HG03095 (cell line): ENCODE data around the gene SLC16A6.
"Not testable (repeated sequence)": the region's sequence is repeated elsewhere in the genome, so short reads cannot be mapped to it uniquely, and the experiment has no call there.

Experiments
- ATAC-seq: cut with Tn5 transposase; IDR thresholded peaks from one replicate; pipeline ENCODE4 v1.9.1; 2021; ENCODE audit warnings: moderate library complexity; ENCODE audit not compliant: unreplicated experiment

SLC16A6 gene

GRCh38 chr17:68225055-68225454, 65.9 kb downstream of the SLC16A6 start:
- ATAC-seq: not testable (repeated sequence)

DNA sequence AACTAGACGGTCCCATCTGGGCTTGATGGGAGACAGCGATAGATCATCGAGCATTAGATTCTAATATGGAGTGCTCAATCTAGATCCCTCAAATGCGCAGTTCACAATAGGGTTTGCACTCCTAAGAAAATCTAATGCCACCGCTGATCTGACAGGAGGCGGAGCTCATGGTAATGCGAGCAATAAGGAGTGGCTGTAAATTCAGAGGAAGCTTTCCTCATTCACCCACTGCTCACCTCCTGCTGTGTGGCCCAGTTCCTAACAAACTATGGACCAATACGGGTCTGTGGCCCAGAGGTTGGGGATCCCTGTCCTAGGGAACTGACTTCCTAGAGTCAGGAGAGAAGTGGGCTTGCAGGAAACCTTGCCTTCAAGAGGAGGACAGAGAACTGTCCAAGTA, 68.3 kb downstream of the SLC16A6 start:
- ATAC-seq: no peak

- no peak for ATAC-seq
Observed at GRCh38 chr17:68221786-68222185, 69.1 kb downstream of the SLC16A6 start.

DNA sequence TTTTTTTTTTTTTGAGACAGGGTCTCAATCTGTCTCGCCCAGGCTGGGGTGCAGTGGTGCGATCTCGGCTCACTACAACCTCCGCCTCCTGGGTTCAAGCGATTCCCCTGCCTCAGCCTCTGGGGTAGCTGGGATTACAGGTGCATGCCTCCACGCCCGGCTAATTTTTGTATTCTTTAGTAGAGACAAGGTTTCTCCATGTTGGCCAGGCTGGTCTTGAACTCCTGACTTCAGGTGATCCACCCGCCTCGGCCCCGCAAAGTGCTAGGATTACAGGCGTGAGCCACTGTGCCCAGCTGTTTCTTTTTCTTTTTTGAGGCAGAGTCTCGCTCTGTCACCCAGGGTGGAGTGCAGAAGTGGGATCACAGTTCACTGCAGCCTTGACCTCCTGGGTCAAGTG, 70.1 kb downstream of the SLC16A6 start:
- ATAC-seq: not testable (repeated sequence)

- ATAC-seq: not testable (repeated sequence)
Observed at GRCh38 chr17:68220186-68220585, 70.7 kb downstream of the SLC16A6 start.

- ATAC-seq: not testable (repeated sequence)
Observed at GRCh38 chr17:68219429-68219828, 71.5 kb downstream of the SLC16A6 start.
